ENCODE results near the gene GAD2. TPM values are rescaled to one million over a fixed set of nuclear protein-coding genes. Genes with fewer than 3 reads are reported as not detected.

The GAD2 gene
- total and polyA plus RNA-seq, 9 of the 15 experiments (the other 6 are each of a cell fraction or from before 2014, with no cell fraction given): not detected

DNA sequence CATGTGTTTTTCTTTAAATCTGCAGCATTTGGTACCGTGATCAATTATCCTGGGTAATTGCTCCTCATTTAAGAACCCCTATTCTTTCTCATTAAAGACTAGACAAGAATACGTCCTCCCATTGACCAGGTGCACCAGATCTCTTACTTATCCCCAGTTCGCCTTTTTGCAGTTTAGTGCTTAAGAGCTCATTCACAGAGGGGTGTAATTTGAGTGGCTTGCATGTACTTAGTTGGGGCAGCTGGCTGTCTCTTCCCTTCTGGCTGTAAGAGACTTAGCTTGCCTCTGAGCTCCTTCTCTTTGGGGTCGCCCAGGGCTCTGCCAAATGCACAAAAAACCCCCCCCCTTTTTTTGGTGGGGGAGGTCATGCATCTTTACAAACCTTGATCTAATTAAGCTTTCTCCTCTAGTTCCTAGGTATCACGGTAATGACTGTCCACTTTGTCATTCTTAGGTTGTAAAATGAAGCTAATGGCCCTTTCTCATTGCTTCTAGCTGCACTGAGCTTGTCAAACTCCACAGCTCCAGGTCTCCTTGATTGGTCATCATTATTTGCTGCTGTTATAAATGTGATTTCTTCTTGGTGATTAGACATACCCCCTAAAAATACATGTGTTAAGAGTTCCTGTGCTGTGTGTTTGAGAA, 26.3 kb downstream of the GAD2 start:
- ATAC-seq (no peak), DNase-seq (ENCODE audit: extremely low read depth in 1 of 4, low spot score in 3 of 4) (no peak), FAIRE-seq (no peak)
- in situ Hi-C loops (cut with MboI) (no loop called here), intact Hi-C loops (cut with micrococcal nuclease) (no loop called here)
- no peak overlapping the region for H3K9ac ChIP-seq (ENCODE audit: insufficient read depth in 1 of 2, low read depth in 2 of 2, low read length in 2 of 2)
- H2AFZ ChIP-seq (ENCODE audit: low read depth, low read length): no peak overlapping the region
- no peaks in the 10 kb centered on the region for H3K4me1 ChIP-seq (replicated peaks in 1 of 2; ENCODE audit: control insufficient read depth in 2 of 2, insufficient read depth in 2 of 2, low read length in 2 of 2)
- H3K36me3 ChIP-seq (ENCODE audit: control insufficient read depth, insufficient read depth, low read length): no peaks in the 10 kb centered on the region
- no peaks in the 10 kb centered on the region; the same call in 1 of the 2 replicates for H4K20me1 ChIP-seq (replicated peaks; ENCODE audit: control insufficient read depth, insufficient read depth, low read length)
- no TSS peak for BruUV-seq (replicated peaks)
- TF ChIP-seq DDX20 (tag; IDR thresholded peaks at IDR 0.05; ENCODE audit: low read depth) (no peak), CXXC5 (CRISPR knock-in tag; IDR thresholded peaks at IDR 0.05) (no peak), TEAD1 (CRISPR knock-in tag; IDR thresholded peaks at IDR 0.05) (no peak), ZNF124 (CRISPR knock-in tag; IDR thresholded peaks at IDR 0.05) (no peak), CAMTA2 (CRISPR knock-in tag; conservative IDR thresholded peaks at IDR 0.05) (no peak), KLF6 (CRISPR knock-in tag; IDR thresholded peaks at IDR 0.05; ENCODE audit: borderline replicate concordance) (no peak), RFX7 (CRISPR knock-in tag; IDR thresholded peaks at IDR 0.05) (no peak), RB1 (IDR thresholded peaks at IDR 0.05; ENCODE audit: low read depth) (no peak), ZFP1 (CRISPR knock-in tag; IDR thresholded peaks at IDR 0.05) (no peak), HLTF (IDR thresholded peaks at IDR 0.05) (no peak), POLR2AphosphoS2 (IDR thresholded peaks at IDR 0.05; ENCODE audit: low read length) (no peak), ARID1B (IDR thresholded peaks at IDR 0.05) (no peak), TOE1 (IDR thresholded peaks at IDR 0.05; ENCODE audit: borderline replicate concordance) (no peak), TOE1 (CRISPR knock-in tag; IDR thresholded peaks at IDR 0.05; ENCODE audit: borderline replicate concordance, low read depth) (no peak), ZNF232 (CRISPR knock-in tag; IDR thresholded peaks at IDR 0.05) (no peak)
- TF ChIP-seq, protein P1, sequence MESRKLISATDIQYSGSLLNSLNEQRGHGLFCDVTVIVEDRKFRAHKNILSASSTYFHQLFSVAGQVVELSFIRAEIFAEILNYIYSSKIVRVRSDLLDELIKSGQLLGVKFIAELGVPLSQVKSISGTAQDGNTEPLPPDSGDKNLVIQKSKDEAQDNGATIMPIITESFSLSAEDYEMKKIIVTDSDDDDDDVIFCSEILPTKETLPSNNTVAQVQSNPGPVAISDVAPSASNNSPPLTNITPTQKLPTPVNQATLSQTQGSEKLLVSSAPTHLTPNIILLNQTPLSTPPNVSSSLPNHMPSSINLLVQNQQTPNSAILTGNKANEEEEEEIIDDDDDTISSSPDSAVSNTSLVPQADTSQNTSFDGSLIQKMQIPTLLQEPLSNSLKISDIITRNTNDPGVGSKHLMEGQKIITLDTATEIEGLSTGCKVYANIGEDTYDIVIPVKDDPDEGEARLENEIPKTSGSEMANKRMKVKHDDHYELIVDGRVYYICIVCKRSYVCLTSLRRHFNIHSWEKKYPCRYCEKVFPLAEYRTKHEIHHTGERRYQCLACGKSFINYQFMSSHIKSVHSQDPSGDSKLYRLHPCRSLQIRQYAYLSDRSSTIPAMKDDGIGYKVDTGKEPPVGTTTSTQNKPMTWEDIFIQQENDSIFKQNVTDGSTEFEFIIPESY (CRISPR knock-in tag; IDR thresholded peaks at IDR 0.05): no peak
- TF ChIP-seq, protein P2, sequence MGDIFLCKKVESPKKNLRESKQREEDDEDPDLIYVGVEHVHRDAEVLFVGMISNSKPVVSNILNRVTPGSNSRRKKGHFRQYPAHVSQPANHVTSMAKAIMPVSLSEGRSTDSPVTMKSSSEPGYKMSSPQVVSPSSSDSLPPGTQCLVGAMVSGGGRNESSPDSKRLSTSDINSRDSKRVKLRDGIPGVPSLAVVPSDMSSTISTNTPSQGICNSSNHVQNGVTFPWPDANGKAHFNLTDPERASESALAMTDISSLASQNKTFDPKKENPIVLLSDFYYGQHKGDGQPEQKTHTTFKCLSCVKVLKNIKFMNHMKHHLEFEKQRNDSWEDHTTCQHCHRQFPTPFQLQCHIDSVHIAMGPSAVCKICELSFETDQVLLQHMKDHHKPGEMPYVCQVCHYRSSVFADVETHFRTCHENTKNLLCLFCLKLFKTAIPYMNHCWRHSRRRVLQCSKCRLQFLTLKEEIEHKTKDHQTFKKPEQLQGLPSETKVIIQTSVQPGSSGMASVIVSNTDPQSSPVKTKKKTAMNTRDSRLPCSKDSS (IDR thresholded peaks at IDR 0.05; ENCODE audit: low read depth, partially characterized antibody): no peak
- 3% methylated on average over 5 of the region's 5 CpGs for WGBS (ENCODE audit: insufficient coverage, low coverage, missing lambda C conversion rate)
- CTCF ChIA-PET (ENCODE audit: low intra/inter-chr PET ratio): no interaction called here
- H3K4me3 ChIP-seq: no peak overlapping the region
- no peaks in the 10 kb centered on the region for H3K9me1 ChIP-seq (ENCODE audit: control insufficient read depth, insufficient read depth, low read length)
- POLR2A ChIA-PET: interaction anchor here (0.7 kb wide), 1 partner anchor 10 kb away, joined by 3 read pairs; no protein-coding TSS in a partner anchor
- no peak overlapping the region for H3K27ac ChIP-seq (ENCODE audit: extremely low read depth, low read depth, low read length)
- no peak overlapping the region for H3K4me2 ChIP-seq (ENCODE audit: insufficient read depth, low read length)
- H3K27me3 ChIP-seq (ENCODE audit: control insufficient read depth in 2 of 2, insufficient read depth in 2 of 2, low read length in 2 of 2): no peaks in the 10 kb centered on the region; a peak in 1 of 5 replicates
- H3K79me2 ChIP-seq (ENCODE audit: control insufficient read depth, insufficient read depth, low read length): no peaks in the 10 kb centered on the region
- H3K9me3 ChIP-seq (replicated peaks; ENCODE audit: control insufficient read depth, insufficient read depth, low read depth, low read length): no peaks in the 10 kb centered on the region

All from K562 (cell line).